Fibroblast of lung (primary cell): ENCODE measurements around the gene ZNHIT1. TPM values are rescaled to one million over a fixed set of nuclear protein-coding genes. Genes with fewer than 3 reads are reported as not detected.

Experiments used
- DNase-seq, 2 donors: peaks; one replicate each; pipeline versions ENCODE4 v3.0.0 to v3.0.0-alpha.2; 2010; ENCODE audit warnings: low read depth in 2 of 2
- H2AFZ ChIP-seq: 2 replicates; pipeline ENCODE4 v1.5.1; 2012; ENCODE audit warnings: low read length, control low read depth, inconsistent platforms
- H3K27ac ChIP-seq: 2 replicates; pipeline ENCODE4 v1.5.1; 2011; ENCODE audit warnings: low read length, control low read depth; ENCODE audit not compliant: insufficient read depth
- H3K27me3 ChIP-seq: 2 replicates; pipeline ENCODE4 v1.5.1; 2011; ENCODE audit warnings: mild to moderate bottlenecking, low read length; ENCODE audit not compliant: control insufficient read depth, insufficient read depth
- H3K36me3 ChIP-seq: 2 replicates; pipeline ENCODE4 v1.5.1; 2011; ENCODE audit warnings: low read length; ENCODE audit not compliant: control insufficient read depth, insufficient read depth
- H3K4me1 ChIP-seq: 2 replicates; pipeline ENCODE4 v1.5.1; 2011; ENCODE audit warnings: low read length; ENCODE audit not compliant: control insufficient read depth, insufficient read depth; ENCODE audit errors: extremely low read depth
- H3K4me2 ChIP-seq: 2 replicates; pipeline ENCODE4 v1.5.1; 2011; ENCODE audit warnings: low read length, control low read depth; ENCODE audit not compliant: insufficient read depth; ENCODE audit errors: extremely low read depth
- H3K4me3 ChIP-seq, 4 experiments: fragments of 200-600 bp in 1 of 4; sonication (generic) in 1 of 4; replicated peaks in 1 of 4; 2 replicates each; pipeline ENCODE4 v1.5.1; 2011 to 2016; ENCODE audit warnings: low read length in 4 of 4, low read depth in 3 of 4, mild to moderate bottlenecking in 3 of 4, control low read depth in 2 of 4, inconsistent platforms in 1 of 4, mixed read lengths in 1 of 4; ENCODE audit not compliant: insufficient read depth in 1 of 4; ENCODE audit errors: control extremely low read depth in 1 of 4
- H3K79me2 ChIP-seq: 2 replicates; pipeline ENCODE4 v1.5.1; 2012; ENCODE audit warnings: mild to moderate bottlenecking, low read length, inconsistent platforms; ENCODE audit not compliant: control insufficient read depth, insufficient read depth
- H3K9ac ChIP-seq: 2 replicates; pipeline ENCODE4 v1.5.1; 2011; ENCODE audit warnings: mild to moderate bottlenecking, low read length, control low read depth; ENCODE audit not compliant: insufficient read depth
- H3K9me3 ChIP-seq: 2 replicates; pipeline ENCODE4 v1.5.1; 2012; ENCODE audit warnings: low read depth, low read length; ENCODE audit not compliant: control insufficient read depth, insufficient read depth
- H4K20me1 ChIP-seq: 2 replicates; pipeline ENCODE4 v1.5.1; 2011; ENCODE audit warnings: low read length; ENCODE audit not compliant: control insufficient read depth, insufficient read depth; ENCODE audit errors: extremely low read depth
- CTCF ChIP-seq, 2 donors: IDR thresholded peaks in 1 of 2; conservative IDR thresholded peaks in 1 of 2; 1 replicate in 1 of 2; 2 replicates in 1 of 2; pipeline ENCODE4 v1.5.1; 2011 to 2012; ENCODE audit warnings: low read length in 2 of 2, control low read depth in 1 of 2, inconsistent platforms in 1 of 2, low read depth in 1 of 2, mild to moderate bottlenecking in 1 of 2
- EZH2 ChIP-seq: IDR thresholded peaks from 2 replicates; pipeline ENCODE4 v1.5.1; 2012; ENCODE audit warnings: low read length, control low read depth, mild to moderate bottlenecking; ENCODE audit errors: missing control alignments
- polyA plus RNA-seq, 2 donors: library from polyadenylated mRNA; depleted of rRNA in 1 of 2; stranded (reverse) in 1 of 2; unstranded in 1 of 2; fragments of >200 nt; gene quantifications; 2 replicates each; pipeline ENCODE4 v1.2.1, GENCODE V29; 2011 to 2012; ENCODE audit warnings: missing spikeins in 1 of 2
- total RNA-seq: library from RNA; depleted of rRNA; stranded (reverse); fragments of >200 nt; gene quantifications from 2 replicates; pipeline ENCODE4 v1.2.1, GENCODE V29; 2014

ZNHIT1 gene
- total and polyA plus RNA-seq, 2 donors (not counting 1 experiment from before 2014, with no cell fraction given), result 36.6 to 62.1 TPM

DNA sequence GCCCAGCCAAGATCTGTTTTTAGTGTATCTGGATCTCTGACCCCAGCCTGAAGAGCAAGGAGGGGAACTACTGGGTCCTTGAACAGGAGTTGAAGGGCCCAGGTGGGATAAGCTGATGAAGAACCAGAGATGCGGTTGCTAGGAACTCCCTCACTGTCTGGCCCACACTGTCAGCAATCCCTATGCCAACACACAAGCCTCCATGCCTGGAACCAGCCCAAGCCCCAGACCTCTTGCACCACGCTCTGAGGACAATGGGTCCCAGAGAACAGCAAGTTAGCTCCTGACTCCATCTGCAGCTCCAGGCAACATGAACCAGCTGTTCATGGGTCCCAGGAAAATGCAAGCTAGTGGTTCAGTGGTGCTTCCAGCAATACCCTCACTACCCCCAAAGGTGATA is 40.3 kb upstream of the ZNHIT1 start:
- H3K9me3 ChIP-seq, result no peaks in the 10 kb centered on the region
- TF ChIP-seq CTCF (conservative IDR thresholded peaks at IDR 0.05 in 1 of 2, IDR thresholded peaks at IDR 0.05 in 1 of 2; ENCODE audit: low read depth in 1 of 2, low read length in 2 of 2), result no peak
- TF ChIP-seq EZH2, result no peak

DNA sequence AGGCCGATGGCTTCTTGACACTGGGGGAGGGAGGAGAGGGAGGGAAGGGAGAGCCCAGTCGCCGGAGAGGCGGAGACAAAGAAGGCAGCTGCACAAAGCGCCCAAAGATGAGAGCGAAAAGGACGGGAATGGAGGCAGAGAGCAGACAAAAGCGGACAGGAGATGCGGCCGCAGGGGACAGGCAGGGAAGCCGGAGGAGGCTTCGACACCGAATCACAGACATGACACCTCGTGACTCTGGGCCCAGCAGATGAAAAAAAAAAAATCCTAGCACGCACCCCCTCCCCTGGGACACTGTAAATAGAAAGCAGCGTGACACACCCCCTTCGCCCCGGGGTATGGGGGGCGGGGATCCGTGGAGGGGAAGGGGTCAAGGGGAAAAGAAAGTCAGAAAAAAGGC is 38.8 kb upstream of the ZNHIT1 start:
- TF ChIP-seq EZH2 (peak; percentile 92), CTCF (conservative IDR thresholded peaks at IDR 0.05 in 1 of 2, IDR thresholded peaks at IDR 0.05 in 1 of 2; ENCODE audit: low read depth in 1 of 2, low read length in 2 of 2) (no peak)
- Histone ChIP-seq H3K9me3 (no peaks in the 10 kb centered on the region), H3K4me1 (no peaks in the 10 kb centered on the region), H3K4me2 (peak overlapping the region; percentile 25), H2AFZ (no peak overlapping the region), H3K4me3 (no peak overlapping the region), H3K36me3 (no peaks in the 10 kb centered on the region), H3K27ac (no peak overlapping the region), H3K27me3 (peaks cover 57% of the 10 kb centered on the region), H4K20me1 (no peaks in the 10 kb centered on the region), H3K9ac (no peak overlapping the region), H3K79me2 (no peaks in the 10 kb centered on the region)
- no peak for DNase-seq

More for the DNA sequence above, 40.3 kb upstream of the ZNHIT1 start:
- no peaks in the 10 kb centered on the region for H4K20me1 ChIP-seq
- DNase-seq, result peak in 1 of 2 donors; percentile 33
- H3K27me3 ChIP-seq, result peaks cover 65% of the 10 kb centered on the region
- no peak overlapping the region for H2AFZ ChIP-seq
- no peak overlapping the region for H3K27ac ChIP-seq
- no peaks in the 10 kb centered on the region for H3K79me2 ChIP-seq
- H3K4me1 ChIP-seq, result peaks cover 7% of the 10 kb centered on the region
- H3K4me2 ChIP-seq, result no peak overlapping the region
- H3K36me3 ChIP-seq, result no peaks in the 10 kb centered on the region
- H3K9ac ChIP-seq, result no peak overlapping the region
- no peak overlapping the region for H3K4me3 ChIP-seq

GRCh38 chr7:101179713-101180112 is 38.3 kb upstream of the ZNHIT1 start:
- no peak overlapping the region for H3K27ac ChIP-seq
- no peaks in the 10 kb centered on the region for H3K36me3 ChIP-seq
- H3K4me2 ChIP-seq, result no peak overlapping the region
- no peak for DNase-seq
- peaks cover 52% of the 10 kb centered on the region for H3K27me3 ChIP-seq
- H3K9me3 ChIP-seq, result no peaks in the 10 kb centered on the region
- H3K79me2 ChIP-seq, result no peaks in the 10 kb centered on the region
- TF ChIP-seq EZH2 (no peak), CTCF (conservative IDR thresholded peaks at IDR 0.05 in 1 of 2, IDR thresholded peaks at IDR 0.05 in 1 of 2; ENCODE audit: low read depth in 1 of 2, low read length in 2 of 2) (no peak)
- H3K4me3 ChIP-seq, result no peak overlapping the region
- no peaks in the 10 kb centered on the region for H4K20me1 ChIP-seq
- H2AFZ ChIP-seq, result no peak overlapping the region
- no peaks in the 10 kb centered on the region for H3K4me1 ChIP-seq
- H3K9ac ChIP-seq, result no peak overlapping the region
